ENCODE measurements around the gene EGFR.

Gene EGFR

GRCh38 chr7:55181762-55182161 is 162.9 kb downstream of the EGFR start:
- H3K36me3 ChIP-seq (ENCODE audit: control insufficient read depth in 2 of 2, insufficient read depth in 2 of 2, low read length in 2 of 2): peaks cover 26 to 36% of the 10 kb centered on the region in 2 donors
- no peaks in the 10 kb centered on the region for H3K27me3 ChIP-seq (ENCODE audit: control insufficient read depth in 2 of 2, insufficient read depth in 2 of 2, low read length in 2 of 2)
- peaks cover 0 to 25% of the 10 kb centered on the region in 2 donors for H3K4me1 ChIP-seq (ENCODE audit: control insufficient read depth in 2 of 2, insufficient read depth in 2 of 2, low read length in 2 of 2)
- H3K9me3 ChIP-seq (ENCODE audit: control insufficient read depth in 2 of 2, low read length in 2 of 2): no peaks in the 10 kb centered on the region
- no peak overlapping the region for H3K4me3 ChIP-seq (ENCODE audit: low read length in 2 of 2)
- no peak overlapping the region for H3K27ac ChIP-seq (ENCODE audit: low read depth in 2 of 2, low read length in 2 of 2)
- H3K9ac ChIP-seq (ENCODE audit: low read depth in 1 of 2, low read length in 2 of 2): no peak overlapping the region

- H3K27ac ChIP-seq (ENCODE audit: low read depth in 2 of 2, low read length in 2 of 2): no peak overlapping the region
- peaks cover 21 to 33% of the 10 kb centered on the region in 2 donors for H3K36me3 ChIP-seq (ENCODE audit: control insufficient read depth in 2 of 2, insufficient read depth in 2 of 2, low read length in 2 of 2)
- peaks cover 13 to 25% of the 10 kb centered on the region in 2 donors for H3K4me1 ChIP-seq (ENCODE audit: control insufficient read depth in 2 of 2, insufficient read depth in 2 of 2, low read length in 2 of 2)
- H3K4me3 ChIP-seq (ENCODE audit: low read length in 2 of 2): no peak overlapping the region
- no peak overlapping the region for H3K9ac ChIP-seq (ENCODE audit: low read depth in 1 of 2, low read length in 2 of 2)
- no peaks in the 10 kb centered on the region for H3K27me3 ChIP-seq (ENCODE audit: control insufficient read depth in 2 of 2, insufficient read depth in 2 of 2, low read length in 2 of 2)
- no peaks in the 10 kb centered on the region for H3K9me3 ChIP-seq (ENCODE audit: control insufficient read depth in 2 of 2, low read length in 2 of 2)
These were observed 165.1 kb downstream of the EGFR start for GRCh38 chr7:55183897-55184296.

- Histone ChIP-seq H3K4me1 (ENCODE audit: control insufficient read depth in 2 of 2, insufficient read depth in 2 of 2, low read length in 2 of 2) (peaks cover 13 to 26% of the 10 kb centered on the region in 2 donors), H3K36me3 (ENCODE audit: control insufficient read depth in 2 of 2, insufficient read depth in 2 of 2, low read length in 2 of 2) (peaks cover 20 to 33% of the 10 kb centered on the region in 2 donors), H3K9me3 (ENCODE audit: control insufficient read depth in 2 of 2, low read length in 2 of 2) (no peaks in the 10 kb centered on the region), H3K27ac (ENCODE audit: low read depth in 2 of 2, low read length in 2 of 2) (no peak overlapping the region), H3K27me3 (ENCODE audit: control insufficient read depth in 2 of 2, insufficient read depth in 2 of 2, low read length in 2 of 2) (no peaks in the 10 kb centered on the region), H3K9ac (ENCODE audit: low read depth in 1 of 2, low read length in 2 of 2) (no peak overlapping the region), H3K4me3 (ENCODE audit: low read length in 2 of 2) (no peak overlapping the region)
These were observed 166.5 kb downstream of the EGFR start for GRCh38 chr7:55185321-55185802.

GRCh38 chr7:55185941-55186609 is 167.3 kb downstream of the EGFR start:
- Histone ChIP-seq H3K9me3 (ENCODE audit: control insufficient read depth in 2 of 2, low read length in 2 of 2) (no peaks in the 10 kb centered on the region), H3K4me1 (ENCODE audit: control insufficient read depth in 2 of 2, insufficient read depth in 2 of 2, low read length in 2 of 2) (peaks cover 13 to 23% of the 10 kb centered on the region in 2 donors), H3K27me3 (ENCODE audit: control insufficient read depth in 2 of 2, insufficient read depth in 2 of 2, low read length in 2 of 2) (no peaks in the 10 kb centered on the region), H3K4me3 (ENCODE audit: low read length in 2 of 2) (no peak overlapping the region), H3K36me3 (ENCODE audit: control insufficient read depth in 2 of 2, insufficient read depth in 2 of 2, low read length in 2 of 2) (peaks cover 20 to 38% of the 10 kb centered on the region in 2 donors), H3K9ac (ENCODE audit: low read depth in 1 of 2, low read length in 2 of 2) (no peak overlapping the region), H3K27ac (ENCODE audit: low read depth in 2 of 2, low read length in 2 of 2) (no peak overlapping the region)

- H3K27ac ChIP-seq (ENCODE audit: low read depth in 2 of 2, low read length in 2 of 2): peak overlapping the region; percentile 40 to 48
- peak overlapping the region in 1 of 2 donors; percentile 45 for H3K9ac ChIP-seq (ENCODE audit: low read depth in 1 of 2, low read length in 2 of 2)
These were observed 169.1 kb downstream of the EGFR start for GRCh38 chr7:55187701-55188491.

GRCh38 chr7:55188590-55189138 is 169.8 kb downstream of the EGFR start:
- peaks cover 21 to 39% of the 10 kb centered on the region in 2 donors for H3K36me3 ChIP-seq (ENCODE audit: control insufficient read depth in 2 of 2, insufficient read depth in 2 of 2, low read length in 2 of 2)
- H3K4me1 ChIP-seq (ENCODE audit: control insufficient read depth in 2 of 2, insufficient read depth in 2 of 2, low read length in 2 of 2): peaks cover 13 to 16% of the 10 kb centered on the region in 2 donors
- H3K27me3 ChIP-seq (ENCODE audit: control insufficient read depth in 2 of 2, insufficient read depth in 2 of 2, low read length in 2 of 2): no peaks in the 10 kb centered on the region
- H3K4me3 ChIP-seq (ENCODE audit: low read length in 2 of 2): no peak overlapping the region
- H3K9me3 ChIP-seq (ENCODE audit: control insufficient read depth in 2 of 2, low read length in 2 of 2): no peaks in the 10 kb centered on the region
- H3K27ac ChIP-seq (ENCODE audit: low read depth in 2 of 2, low read length in 2 of 2): peak overlapping the region; percentile 46 to 49
- peak overlapping the region in 1 of 2 donors; percentile 45 for H3K9ac ChIP-seq (ENCODE audit: low read depth in 1 of 2, low read length in 2 of 2)

More at GRCh38 chr7:55187701-55188491, 169.1 kb downstream of the EGFR start:
- Histone ChIP-seq H3K36me3 (ENCODE audit: control insufficient read depth in 2 of 2, insufficient read depth in 2 of 2, low read length in 2 of 2) (peaks cover 18 to 38% of the 10 kb centered on the region in 2 donors), H3K4me1 (ENCODE audit: control insufficient read depth in 2 of 2, insufficient read depth in 2 of 2, low read length in 2 of 2) (peaks cover 13 to 16% of the 10 kb centered on the region in 2 donors), H3K27me3 (ENCODE audit: control insufficient read depth in 2 of 2, insufficient read depth in 2 of 2, low read length in 2 of 2) (no peaks in the 10 kb centered on the region), H3K9me3 (ENCODE audit: control insufficient read depth in 2 of 2, low read length in 2 of 2) (no peaks in the 10 kb centered on the region), H3K4me3 (ENCODE audit: low read length in 2 of 2) (no peak overlapping the region)

- Histone ChIP-seq H3K4me1 (ENCODE audit: control insufficient read depth in 2 of 2, insufficient read depth in 2 of 2, low read length in 2 of 2) (peaks cover 13 to 16% of the 10 kb centered on the region in 2 donors), H3K9ac (ENCODE audit: low read depth in 1 of 2, low read length in 2 of 2) (no peak overlapping the region), H3K27me3 (ENCODE audit: control insufficient read depth in 2 of 2, insufficient read depth in 2 of 2, low read length in 2 of 2) (no peaks in the 10 kb centered on the region), H3K36me3 (ENCODE audit: control insufficient read depth in 2 of 2, insufficient read depth in 2 of 2, low read length in 2 of 2) (peaks cover 19 to 33% of the 10 kb centered on the region in 2 donors), H3K9me3 (ENCODE audit: control insufficient read depth in 2 of 2, low read length in 2 of 2) (no peaks in the 10 kb centered on the region), H3K4me3 (ENCODE audit: low read length in 2 of 2) (no peak overlapping the region), H3K27ac (ENCODE audit: low read depth in 2 of 2, low read length in 2 of 2) (no peak overlapping the region)
These were observed 170.4 kb downstream of the EGFR start for GRCh38 chr7:55189146-55189766.

- no peak overlapping the region for H3K9ac ChIP-seq (ENCODE audit: low read depth in 1 of 2, low read length in 2 of 2)
- peaks cover 13 to 16% of the 10 kb centered on the region in 2 donors for H3K4me1 ChIP-seq (ENCODE audit: control insufficient read depth in 2 of 2, insufficient read depth in 2 of 2, low read length in 2 of 2)
- H3K36me3 ChIP-seq (ENCODE audit: control insufficient read depth in 2 of 2, insufficient read depth in 2 of 2, low read length in 2 of 2): peaks cover 18 to 33% of the 10 kb centered on the region in 2 donors
- no peak overlapping the region for H3K4me3 ChIP-seq (ENCODE audit: low read length in 2 of 2)
- no peaks in the 10 kb centered on the region for H3K9me3 ChIP-seq (ENCODE audit: control insufficient read depth in 2 of 2, low read length in 2 of 2)
- no peak overlapping the region for H3K27ac ChIP-seq (ENCODE audit: low read depth in 2 of 2, low read length in 2 of 2)
- H3K27me3 ChIP-seq (ENCODE audit: control insufficient read depth in 2 of 2, insufficient read depth in 2 of 2, low read length in 2 of 2): no peaks in the 10 kb centered on the region
These were observed 171.1 kb downstream of the EGFR start for GRCh38 chr7:55189878-55190436.

GRCh38 chr7:55190511-55191160 is 171.8 kb downstream of the EGFR start:
- H3K4me3 ChIP-seq (ENCODE audit: low read length in 2 of 2): no peak overlapping the region
- H3K36me3 ChIP-seq (ENCODE audit: control insufficient read depth in 2 of 2, insufficient read depth in 2 of 2, low read length in 2 of 2): peaks cover 18 to 28% of the 10 kb centered on the region in 2 donors
- no peak overlapping the region for H3K27ac ChIP-seq (ENCODE audit: low read depth in 2 of 2, low read length in 2 of 2)
- peaks cover 13 to 16% of the 10 kb centered on the region in 2 donors for H3K4me1 ChIP-seq (ENCODE audit: control insufficient read depth in 2 of 2, insufficient read depth in 2 of 2, low read length in 2 of 2)
- no peaks in the 10 kb centered on the region for H3K9me3 ChIP-seq (ENCODE audit: control insufficient read depth in 2 of 2, low read length in 2 of 2)
- no peaks in the 10 kb centered on the region for H3K27me3 ChIP-seq (ENCODE audit: control insufficient read depth in 2 of 2, insufficient read depth in 2 of 2, low read length in 2 of 2)
- no peak overlapping the region for H3K9ac ChIP-seq (ENCODE audit: low read depth in 1 of 2, low read length in 2 of 2)

Measured in mucosa of rectum (tissue), 2 donors.